GM19351 (cell line): ENCODE data around the gene TRIM21.
"Not testable (repeated sequence)": the region's sequence is repeated elsewhere in the genome, so short reads cannot be mapped to it uniquely, and the experiment has no call there.

ENCODE experiments used
- ATAC-seq: cut with Tn5 transposase; IDR thresholded peaks from one replicate; pipeline ENCODE4 v1.9.1; 2021; ENCODE audit warnings: mild to moderate bottlenecking, moderate library complexity; ENCODE audit not compliant: unreplicated experiment

Gene TRIM21

GRCh38 chr11:4393209-4393857 lies at the start of gene TRIM21:
TRIM21 (minus strand) TSS chr11:4393702; CDS start chr11:4390409, 3,293 bp downstream.
- ATAC-seq: peak; percentile 99

GRCh38 chr11:4441515-4441914 lies 48.0 kb upstream of the TRIM21 start:
- ATAC-seq: no peak

- ATAC-seq: no peak
These were observed 42.9 kb upstream of the TRIM21 start for GRCh38 chr11:4436411-4436810.

GRCh38 chr11:4433856-4434255 lies 40.4 kb upstream of the TRIM21 start:
- no peak for ATAC-seq

GRCh38 chr11:4430051-4430450 lies 36.5 kb upstream of the TRIM21 start:
- no peak for ATAC-seq

- ATAC-seq: no peak
These were observed 24.9 kb upstream of the TRIM21 start for GRCh38 chr11:4418403-4418802.

- ATAC-seq: no peak
These were observed 23.3 kb upstream of the TRIM21 start for GRCh38 chr11:4416816-4417215.

- ATAC-seq: no peak
These were observed 22.8 kb upstream of the TRIM21 start for GRCh38 chr11:4416306-4416705.

- not testable (repeated sequence) for ATAC-seq
These were observed 12.7 kb upstream of the TRIM21 start for GRCh38 chr11:4406206-4406605.

GRCh38 chr11:4393858-4394223 lies 339 bp upstream of the TRIM21 start:
- peak; percentile 17 for ATAC-seq

GRCh38 chr11:4388221-4388620 lies 5.3 kb downstream of the TRIM21 start:
- ATAC-seq: no peak

- ATAC-seq: no peak
These were observed 7.3 kb downstream of the TRIM21 start for GRCh38 chr11:4385978-4386740.

GRCh38 chr11:4381901-4382300 lies 11.6 kb downstream of the TRIM21 start:
- ATAC-seq: no peak

GRCh38 chr11:4375431-4376140 lies 17.9 kb downstream of the TRIM21 start:
- peak; percentile 50 for ATAC-seq

- no peak for ATAC-seq
These were observed 23.3 kb downstream of the TRIM21 start for GRCh38 chr11:4370166-4370565.

GRCh38 chr11:4368286-4368685 lies 25.2 kb downstream of the TRIM21 start, which contains the start of gene OR52B4:
OR52B4 (minus strand) TSS chr11:4368386; CDS start chr11:4368295, 91 bp downstream.
- ATAC-seq: no peak

- not testable (repeated sequence) for ATAC-seq
These were observed 45.4 kb downstream of the TRIM21 start for GRCh38 chr11:4348142-4348541.

- not testable (repeated sequence) for ATAC-seq
These were observed 48.1 kb downstream of the TRIM21 start for GRCh38 chr11:4345366-4345765.
